Adrenal gland (tissue), 5 donors: ENCODE results near the gene CTDSP2.

Experiments
- POLR2A ChIP-seq, 2 donors: fragments of 450-650 bp; IDR thresholded peaks; one replicate each; pipeline ENCODE4 v1.6.1; 2017; ENCODE audit warnings: antibody characterized with exemption in 2 of 2, mild to moderate bottlenecking in 2 of 2, moderate library complexity in 1 of 2
- TF ChIP-seq, protein P1 (sequence below), 6 experiments: fragments of 450-650 bp in 4 of 6; fragments of 200-600 bp in 2 of 6; sonication (generic) in 1 of 6; IDR thresholded peaks; 1 replicate in 5 of 6; 2 replicates in 1 of 6; pipeline versions ENCODE4 v1.5.1 to v1.8.0; 2016 to 2021; ENCODE audit warnings: antibody characterized with exemption in 6 of 6, mild to moderate bottlenecking in 2 of 6, moderate library complexity in 1 of 6
- donor health status: DM: no; HTN: no; CAD: no.

- TF ChIP-seq, protein P1, sequence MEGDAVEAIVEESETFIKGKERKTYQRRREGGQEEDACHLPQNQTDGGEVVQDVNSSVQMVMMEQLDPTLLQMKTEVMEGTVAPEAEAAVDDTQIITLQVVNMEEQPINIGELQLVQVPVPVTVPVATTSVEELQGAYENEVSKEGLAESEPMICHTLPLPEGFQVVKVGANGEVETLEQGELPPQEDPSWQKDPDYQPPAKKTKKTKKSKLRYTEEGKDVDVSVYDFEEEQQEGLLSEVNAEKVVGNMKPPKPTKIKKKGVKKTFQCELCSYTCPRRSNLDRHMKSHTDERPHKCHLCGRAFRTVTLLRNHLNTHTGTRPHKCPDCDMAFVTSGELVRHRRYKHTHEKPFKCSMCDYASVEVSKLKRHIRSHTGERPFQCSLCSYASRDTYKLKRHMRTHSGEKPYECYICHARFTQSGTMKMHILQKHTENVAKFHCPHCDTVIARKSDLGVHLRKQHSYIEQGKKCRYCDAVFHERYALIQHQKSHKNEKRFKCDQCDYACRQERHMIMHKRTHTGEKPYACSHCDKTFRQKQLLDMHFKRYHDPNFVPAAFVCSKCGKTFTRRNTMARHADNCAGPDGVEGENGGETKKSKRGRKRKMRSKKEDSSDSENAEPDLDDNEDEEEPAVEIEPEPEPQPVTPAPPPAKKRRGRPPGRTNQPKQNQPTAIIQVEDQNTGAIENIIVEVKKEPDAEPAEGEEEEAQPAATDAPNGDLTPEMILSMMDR (IDR thresholded peaks at IDR 0.05), result no peak
- no peak for TF ChIP-seq POLR2A (IDR thresholded peaks at IDR 0.05)
Observed at GRCh38 chr12:57869927-57870318, 23.4 kb upstream of the CTDSP2 start.
